Measurements from ENCODE around the gene TRPM1. TPM values are rescaled to one million over a fixed set of nuclear protein-coding genes. Genes with fewer than 3 reads are reported as not detected.

The TRPM1 gene
- polyA plus RNA-seq, 2 of the 4 experiments (the other 2 are of a cell fraction), result not detected

DNA sequence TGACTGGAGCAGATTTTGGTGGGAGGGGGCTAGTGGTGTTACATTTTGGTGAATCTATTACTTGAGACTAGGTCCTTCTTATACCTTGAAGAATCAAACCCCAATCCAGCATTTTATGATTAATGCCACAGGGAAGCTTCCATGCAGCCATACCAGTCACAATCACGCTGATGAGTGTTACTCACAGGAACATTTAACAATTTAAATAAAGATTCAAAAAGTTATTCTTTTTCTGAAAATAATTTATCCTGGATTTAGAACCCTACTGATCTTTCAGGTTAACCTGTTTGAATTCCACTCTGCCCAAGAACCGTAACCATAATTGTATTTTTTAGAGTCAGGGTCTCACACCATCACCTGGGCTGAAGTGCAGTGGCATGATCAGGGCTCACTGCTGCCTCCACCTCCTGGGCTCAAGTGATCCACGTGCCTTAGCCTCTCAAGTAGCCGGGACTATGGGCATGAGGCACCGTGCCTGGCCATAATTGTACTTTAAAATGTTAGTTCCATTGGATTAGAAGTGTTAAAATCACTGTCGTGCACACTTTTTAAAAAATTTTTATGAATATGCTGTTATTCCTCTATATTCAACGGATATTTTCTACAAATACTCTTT is 109.2 kb downstream of the TRPM1 start:
- H3K27ac ChIP-seq, result peak overlapping the region; percentile 93 to 96
- CTCF ChIA-PET, result interaction anchor here (1.2 to 2.1 kb wide), 3 partner anchors 11 to 137 kb away, joined by 3 to 6 read pairs (median 6); no protein-coding TSS in a partner anchor
- DNase-seq (ENCODE audit: low read depth in 1 of 2, low spot score in 1 of 2), result peak in 1 of 2 experiments; percentile 40

DNA sequence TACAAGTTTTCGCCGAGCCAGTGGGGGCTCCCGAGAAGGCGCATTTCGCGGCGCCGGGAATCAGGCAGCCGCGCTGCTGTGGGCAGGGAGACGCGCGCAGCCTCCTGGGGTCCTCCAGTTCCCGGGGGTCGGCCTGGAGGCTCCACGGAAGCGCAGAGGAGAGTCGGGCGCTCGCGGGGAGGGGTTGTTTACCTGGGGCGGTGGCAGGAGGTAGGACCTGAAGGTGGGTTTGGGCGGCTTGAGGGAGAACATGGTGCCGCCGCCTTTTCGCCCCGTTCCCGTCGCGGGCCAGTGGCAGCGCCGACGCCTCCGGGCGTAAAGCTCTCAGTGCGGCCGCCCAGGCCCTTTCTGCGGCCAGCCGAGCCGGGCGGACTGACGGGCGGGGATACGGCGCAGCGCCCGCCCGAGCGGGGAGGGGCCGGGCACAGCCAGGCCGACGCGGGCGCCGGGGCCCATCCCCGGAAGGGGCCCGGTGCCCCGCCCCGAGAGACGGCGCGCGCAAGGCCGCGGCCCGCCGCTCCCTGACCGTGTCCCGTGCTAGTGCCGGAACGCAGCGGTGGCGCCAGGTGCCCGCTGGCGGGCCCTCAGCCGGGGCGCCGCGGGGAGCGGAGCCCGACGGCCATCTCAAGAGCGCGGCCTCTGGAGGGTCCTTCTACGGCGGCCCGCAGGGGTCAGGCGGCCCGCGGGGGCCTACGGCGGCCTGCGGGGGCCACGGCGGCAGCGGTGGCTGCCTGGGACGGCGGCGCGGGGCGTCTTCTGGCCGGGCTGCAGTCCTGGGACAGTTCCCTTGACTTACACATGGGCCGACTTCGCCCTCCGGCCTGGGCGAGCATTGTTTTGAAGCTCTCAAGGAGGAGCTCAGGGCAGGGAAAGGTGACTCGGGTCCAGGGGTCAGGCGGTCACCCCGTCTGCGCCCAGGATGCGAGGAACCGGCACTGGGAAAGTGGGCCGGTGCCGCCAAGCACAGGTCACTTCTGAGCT is 110.0 kb downstream of the TRPM1 start, which contains the start of gene MTMR10:
MTMR10 (minus strand) TSS at position 374 of the 981 bp plus-strand sequence; CDS start at position 252, 122 bp downstream.
- FAIRE-seq (no peak), ATAC-seq (peak; percentile 92 to 95), DNase-seq (ENCODE audit: low read depth in 1 of 2, low spot score in 1 of 2) (peak; percentile 77 to 82)
- Histone ChIP-seq H3K27ac (peak within 1 kb of the TSS; percentile 93 to 96), H3K4me3 (peak within 1 kb of the TSS; percentile 78), H3K9me3 (no peaks in the 10 kb centered on the region), H3K4me1 (peaks cover 30% of the 10 kb centered on the region), H3K4me2 (peak within 1 kb of the TSS; percentile 86)
- CTCF ChIA-PET, result interaction anchor here (0.6 to 2.1 kb wide), 7 partner anchors 12 to 138 kb away, joined by 3 to 6 read pairs (median 3); no protein-coding TSS in a partner anchor
- 1% methylated on average over 44 of the region's 114 CpGs for WGBS (ENCODE audit: missing lambda C conversion rate)
- POLR2A ChIA-PET, result interaction anchor here (0.6 to 2.2 kb wide), 16 partner anchors 8 to 497 kb away, joined by 3 to 17 read pairs (median 3); no protein-coding TSS in a partner anchor
- TF ChIP-seq, protein P1, sequence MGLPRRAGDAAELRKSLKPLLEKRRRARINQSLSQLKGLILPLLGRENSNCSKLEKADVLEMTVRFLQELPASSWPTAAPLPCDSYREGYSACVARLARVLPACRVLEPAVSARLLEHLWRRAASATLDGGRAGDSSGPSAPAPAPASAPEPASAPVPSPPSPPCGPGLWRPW (IDR thresholded peaks at IDR 0.05), result no peak
- TF ChIP-seq SMC3 (IDR thresholded peaks at IDR 0.05) (no peak), CBX8 (IDR thresholded peaks at IDR 0.05) (no peak), RFX5 (IDR thresholded peaks at IDR 0.05) (no peak), RCOR1 (IDR thresholded peaks at IDR 0.05; ENCODE audit: low read depth, low read length) (no peak), JUN (IDR thresholded peaks at IDR 0.05) (peak; percentile 92 to 98), ZC3H11A (IDR thresholded peaks at IDR 0.05) (no peak), CEBPB (IDR thresholded peaks at IDR 0.05) (no peak), NR3C1 (IDR thresholded peaks at IDR 0.05) (no peak), POLR2A (IDR thresholded peaks at IDR 0.05; ENCODE audit: low read length) (peak; percentile 84), NPAS2 (CRISPR knock-in tag; IDR thresholded peaks at IDR 0.05; ENCODE audit: borderline replicate concordance) (0 out of 2 replicates have a peak, but pooled peaks have one; percentile 25), POLR2AphosphoS2 (conservative IDR thresholded peaks at IDR 0.05; ENCODE audit: low read length) (no peak), HEYL (CRISPR knock-in tag; IDR thresholded peaks at IDR 0.05) (no peak), EHF (CRISPR knock-in tag; IDR thresholded peaks at IDR 0.05) (no peak), JUNB (IDR thresholded peaks at IDR 0.05) (no peak), FOXS1 (CRISPR knock-in tag; IDR thresholded peaks at IDR 0.05) (no peak), HOXB5 (CRISPR knock-in tag; IDR thresholded peaks at IDR 0.05) (peak; percentile 86; the same call in 1 of the 2 replicates), KDM1A (IDR thresholded peaks at IDR 0.05; ENCODE audit: low read depth) (no peak)
- TF ChIP-seq, protein P2, sequence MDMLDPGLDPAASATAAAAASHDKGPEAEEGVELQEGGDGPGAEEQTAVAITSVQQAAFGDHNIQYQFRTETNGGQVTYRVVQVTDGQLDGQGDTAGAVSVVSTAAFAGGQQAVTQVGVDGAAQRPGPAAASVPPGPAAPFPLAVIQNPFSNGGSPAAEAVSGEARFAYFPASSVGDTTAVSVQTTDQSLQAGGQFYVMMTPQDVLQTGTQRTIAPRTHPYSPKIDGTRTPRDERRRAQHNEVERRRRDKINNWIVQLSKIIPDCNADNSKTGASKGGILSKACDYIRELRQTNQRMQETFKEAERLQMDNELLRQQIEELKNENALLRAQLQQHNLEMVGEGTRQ (IDR thresholded peaks at IDR 0.05), result no peak
- TF ChIP-seq, protein P3, sequence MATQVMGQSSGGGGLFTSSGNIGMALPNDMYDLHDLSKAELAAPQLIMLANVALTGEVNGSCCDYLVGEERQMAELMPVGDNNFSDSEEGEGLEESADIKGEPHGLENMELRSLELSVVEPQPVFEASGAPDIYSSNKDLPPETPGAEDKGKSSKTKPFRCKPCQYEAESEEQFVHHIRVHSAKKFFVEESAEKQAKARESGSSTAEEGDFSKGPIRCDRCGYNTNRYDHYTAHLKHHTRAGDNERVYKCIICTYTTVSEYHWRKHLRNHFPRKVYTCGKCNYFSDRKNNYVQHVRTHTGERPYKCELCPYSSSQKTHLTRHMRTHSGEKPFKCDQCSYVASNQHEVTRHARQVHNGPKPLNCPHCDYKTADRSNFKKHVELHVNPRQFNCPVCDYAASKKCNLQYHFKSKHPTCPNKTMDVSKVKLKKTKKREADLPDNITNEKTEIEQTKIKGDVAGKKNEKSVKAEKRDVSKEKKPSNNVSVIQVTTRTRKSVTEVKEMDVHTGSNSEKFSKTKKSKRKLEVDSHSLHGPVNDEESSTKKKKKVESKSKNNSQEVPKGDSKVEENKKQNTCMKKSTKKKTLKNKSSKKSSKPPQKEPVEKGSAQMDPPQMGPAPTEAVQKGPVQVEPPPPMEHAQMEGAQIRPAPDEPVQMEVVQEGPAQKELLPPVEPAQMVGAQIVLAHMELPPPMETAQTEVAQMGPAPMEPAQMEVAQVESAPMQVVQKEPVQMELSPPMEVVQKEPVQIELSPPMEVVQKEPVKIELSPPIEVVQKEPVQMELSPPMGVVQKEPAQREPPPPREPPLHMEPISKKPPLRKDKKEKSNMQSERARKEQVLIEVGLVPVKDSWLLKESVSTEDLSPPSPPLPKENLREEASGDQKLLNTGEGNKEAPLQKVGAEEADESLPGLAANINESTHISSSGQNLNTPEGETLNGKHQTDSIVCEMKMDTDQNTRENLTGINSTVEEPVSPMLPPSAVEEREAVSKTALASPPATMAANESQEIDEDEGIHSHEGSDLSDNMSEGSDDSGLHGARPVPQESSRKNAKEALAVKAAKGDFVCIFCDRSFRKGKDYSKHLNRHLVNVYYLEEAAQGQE (IDR thresholded peaks at IDR 0.05), result no peak; the same call in 1 of the 2 replicates
- TF ChIP-seq, protein P4, sequence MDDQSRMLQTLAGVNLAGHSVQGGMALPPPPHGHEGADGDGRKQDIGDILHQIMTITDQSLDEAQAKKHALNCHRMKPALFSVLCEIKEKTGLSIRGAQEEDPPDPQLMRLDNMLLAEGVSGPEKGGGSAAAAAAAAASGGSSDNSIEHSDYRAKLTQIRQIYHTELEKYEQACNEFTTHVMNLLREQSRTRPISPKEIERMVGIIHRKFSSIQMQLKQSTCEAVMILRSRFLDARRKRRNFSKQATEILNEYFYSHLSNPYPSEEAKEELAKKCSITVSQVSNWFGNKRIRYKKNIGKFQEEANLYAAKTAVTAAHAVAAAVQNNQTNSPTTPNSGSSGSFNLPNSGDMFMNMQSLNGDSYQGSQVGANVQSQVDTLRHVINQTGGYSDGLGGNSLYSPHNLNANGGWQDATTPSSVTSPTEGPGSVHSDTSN (IDR thresholded peaks at IDR 0.05), result no peak
- TF ChIP-seq, protein P5, sequence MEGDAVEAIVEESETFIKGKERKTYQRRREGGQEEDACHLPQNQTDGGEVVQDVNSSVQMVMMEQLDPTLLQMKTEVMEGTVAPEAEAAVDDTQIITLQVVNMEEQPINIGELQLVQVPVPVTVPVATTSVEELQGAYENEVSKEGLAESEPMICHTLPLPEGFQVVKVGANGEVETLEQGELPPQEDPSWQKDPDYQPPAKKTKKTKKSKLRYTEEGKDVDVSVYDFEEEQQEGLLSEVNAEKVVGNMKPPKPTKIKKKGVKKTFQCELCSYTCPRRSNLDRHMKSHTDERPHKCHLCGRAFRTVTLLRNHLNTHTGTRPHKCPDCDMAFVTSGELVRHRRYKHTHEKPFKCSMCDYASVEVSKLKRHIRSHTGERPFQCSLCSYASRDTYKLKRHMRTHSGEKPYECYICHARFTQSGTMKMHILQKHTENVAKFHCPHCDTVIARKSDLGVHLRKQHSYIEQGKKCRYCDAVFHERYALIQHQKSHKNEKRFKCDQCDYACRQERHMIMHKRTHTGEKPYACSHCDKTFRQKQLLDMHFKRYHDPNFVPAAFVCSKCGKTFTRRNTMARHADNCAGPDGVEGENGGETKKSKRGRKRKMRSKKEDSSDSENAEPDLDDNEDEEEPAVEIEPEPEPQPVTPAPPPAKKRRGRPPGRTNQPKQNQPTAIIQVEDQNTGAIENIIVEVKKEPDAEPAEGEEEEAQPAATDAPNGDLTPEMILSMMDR (IDR thresholded peaks at IDR 0.05), result no peak
- TF ChIP-seq, protein P6, sequence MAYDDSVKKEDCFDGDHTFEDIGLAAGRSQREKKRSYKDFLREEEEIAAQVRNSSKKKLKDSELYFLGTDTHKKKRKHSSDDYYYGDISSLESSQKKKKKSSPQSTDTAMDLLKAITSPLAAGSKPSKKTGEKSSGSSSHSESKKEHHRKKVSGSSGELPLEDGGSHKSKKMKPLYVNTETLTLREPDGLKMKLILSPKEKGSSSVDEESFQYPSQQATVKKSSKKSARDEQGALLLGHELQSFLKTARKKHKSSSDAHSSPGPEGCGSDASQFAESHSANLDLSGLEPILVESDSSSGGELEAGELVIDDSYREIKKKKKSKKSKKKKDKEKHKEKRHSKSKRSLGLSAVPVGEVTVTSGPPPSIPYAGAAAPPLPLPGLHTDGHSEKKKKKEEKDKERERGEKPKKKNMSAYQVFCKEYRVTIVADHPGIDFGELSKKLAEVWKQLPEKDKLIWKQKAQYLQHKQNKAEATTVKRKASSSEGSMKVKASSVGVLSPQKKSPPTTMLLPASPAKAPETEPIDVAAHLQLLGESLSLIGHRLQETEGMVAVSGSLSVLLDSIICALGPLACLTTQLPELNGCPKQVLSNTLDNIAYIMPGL (CRISPR knock-in tag; IDR thresholded peaks at IDR 0.05; ENCODE audit: borderline replicate concordance), result peak; percentile 42; the same call in 1 of the 2 replicates

More for the DNA sequence above, 109.2 kb downstream of the TRPM1 start:
- Histone ChIP-seq H3K4me1 (peaks cover 30% of the 10 kb centered on the region), H3K9me3 (no peaks in the 10 kb centered on the region), H3K4me3 (peak overlapping the region; percentile 78), H3K4me2 (peak overlapping the region; percentile 86)
- POLR2A ChIA-PET, result interaction anchor here (0.6 to 2.2 kb wide), 10 partner anchors 12 to 496 kb away, joined by 3 to 17 read pairs (median 6); no protein-coding TSS in a partner anchor
- 69% methylated on average over 7 of the region's 7 CpGs for WGBS (ENCODE audit: missing lambda C conversion rate)
- ATAC-seq, result no peak; a peak in 2 of 6 replicates
- FAIRE-seq, result no peak
- TF ChIP-seq MYC (IDR thresholded peaks at IDR 0.05; ENCODE audit: borderline replicate concordance, low read length) (0 out of 2 replicates have a peak, but pooled peaks have one; percentile 28), CBX2 (IDR thresholded peaks at IDR 0.05; ENCODE audit: borderline replicate concordance, low read depth) (no peak)
- TF ChIP-seq, protein P7, sequence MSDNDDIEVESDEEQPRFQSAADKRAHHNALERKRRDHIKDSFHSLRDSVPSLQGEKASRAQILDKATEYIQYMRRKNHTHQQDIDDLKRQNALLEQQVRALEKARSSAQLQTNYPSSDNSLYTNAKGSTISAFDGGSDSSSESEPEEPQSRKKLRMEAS (IDR thresholded peaks at IDR 0.05), result peak; percentile 49
